NCI-H1694 treated with DMSO at 0.1 percent for 48 hours (cell line): ENCODE measurements around the gene CCNT2.
"Not testable (repeated sequence)": the region's sequence is repeated elsewhere in the genome, so short reads cannot be mapped to it uniquely, and the experiment has no call there.

Experiments
- DNase-seq: peaks from one replicate; lab custom pipeline; 2025; lab: John Stamatoyannopoulos, UW

CCNT2 gene

DNA sequence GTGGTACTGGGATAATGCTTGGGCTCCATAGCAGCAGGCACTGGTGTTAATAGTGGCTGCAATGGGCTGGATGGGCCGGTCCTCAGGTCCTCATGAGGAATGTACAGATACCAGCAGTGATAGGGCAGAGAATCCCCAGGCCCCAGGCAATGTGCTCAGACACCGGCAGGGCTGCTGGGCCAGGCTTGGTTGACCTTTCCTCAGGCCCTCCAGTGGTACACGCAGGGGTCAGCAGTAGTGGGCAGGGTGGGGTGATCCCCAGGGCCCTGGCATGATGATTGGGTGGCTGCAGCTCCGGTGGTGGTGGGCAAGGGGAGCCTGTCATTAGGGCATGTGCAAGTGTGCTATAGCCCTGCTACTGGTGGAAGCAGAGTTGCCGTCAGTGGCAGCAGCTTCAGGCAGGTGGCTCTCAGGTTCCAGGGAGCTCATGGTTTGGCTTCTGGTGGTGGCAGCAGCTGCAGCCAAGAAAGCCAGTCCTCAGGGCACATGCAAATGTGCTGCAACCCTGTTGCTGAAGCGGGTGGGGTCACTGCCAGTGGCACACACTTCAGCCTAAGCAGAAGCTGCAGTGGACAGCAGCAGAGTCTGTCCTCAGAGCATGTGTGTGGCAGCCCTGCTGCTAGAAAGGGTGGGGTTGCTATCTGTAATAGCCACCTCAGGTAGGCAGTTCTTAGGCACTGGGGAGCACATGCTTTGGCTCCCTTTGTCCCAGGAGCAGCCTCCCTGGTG lies 56.8 kb downstream of the CCNT2 start:
- no peak for DNase-seq

GRCh38 chr2:134976074-134976702 lies 57.6 kb downstream of the CCNT2 start:
- no peak for DNase-seq

DNA sequence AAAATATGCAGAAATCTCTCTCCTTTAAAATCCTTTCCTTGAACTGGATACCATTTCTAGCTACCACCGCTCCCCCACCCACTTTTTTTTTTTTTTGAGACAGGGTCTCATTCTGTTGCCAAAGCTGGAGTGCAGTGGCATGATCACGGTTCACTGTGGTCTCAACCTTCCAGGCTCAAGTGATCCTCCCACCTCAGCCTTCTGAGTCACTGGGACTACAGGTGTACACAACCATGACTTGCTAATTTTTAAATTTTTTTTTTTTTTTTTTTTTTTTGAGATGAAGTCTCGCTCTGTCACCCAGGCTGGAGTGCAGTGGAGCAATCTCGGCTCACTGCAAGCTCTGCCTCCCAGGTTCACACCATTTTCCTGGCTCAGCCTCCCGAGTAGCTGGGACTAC lies 58.5 kb downstream of the CCNT2 start:
- DNase-seq, result not testable (repeated sequence)

GRCh38 chr2:134979221-134979620 lies 60.6 kb downstream of the CCNT2 start:
- no peak for DNase-seq

DNA sequence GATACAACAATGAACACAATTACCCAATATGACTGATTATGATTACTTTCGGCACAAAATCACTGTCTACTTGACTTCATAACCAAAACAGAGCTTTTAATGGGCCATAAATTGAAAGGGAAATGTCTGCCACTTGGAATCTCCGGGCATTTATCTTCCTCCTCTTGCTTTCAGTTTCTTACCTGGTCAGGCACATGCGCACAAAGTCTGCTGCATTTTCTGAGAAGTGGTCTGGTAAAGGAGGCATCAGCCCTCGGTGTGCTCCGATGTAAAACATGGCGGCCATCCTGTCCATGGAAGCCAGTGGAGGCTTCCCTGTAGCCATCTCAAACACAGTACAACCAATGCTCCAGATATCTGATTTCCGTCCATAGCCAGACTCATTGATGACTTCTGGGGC lies 62.0 kb downstream of the CCNT2 start:
- no peak for DNase-seq

GRCh38 chr2:134982603-134983002 lies 64.0 kb downstream of the CCNT2 start:
- DNase-seq, result no peak

- no peak for DNase-seq
These were observed 66.4 kb downstream of the CCNT2 start for GRCh38 chr2:134985061-134985460.

DNA sequence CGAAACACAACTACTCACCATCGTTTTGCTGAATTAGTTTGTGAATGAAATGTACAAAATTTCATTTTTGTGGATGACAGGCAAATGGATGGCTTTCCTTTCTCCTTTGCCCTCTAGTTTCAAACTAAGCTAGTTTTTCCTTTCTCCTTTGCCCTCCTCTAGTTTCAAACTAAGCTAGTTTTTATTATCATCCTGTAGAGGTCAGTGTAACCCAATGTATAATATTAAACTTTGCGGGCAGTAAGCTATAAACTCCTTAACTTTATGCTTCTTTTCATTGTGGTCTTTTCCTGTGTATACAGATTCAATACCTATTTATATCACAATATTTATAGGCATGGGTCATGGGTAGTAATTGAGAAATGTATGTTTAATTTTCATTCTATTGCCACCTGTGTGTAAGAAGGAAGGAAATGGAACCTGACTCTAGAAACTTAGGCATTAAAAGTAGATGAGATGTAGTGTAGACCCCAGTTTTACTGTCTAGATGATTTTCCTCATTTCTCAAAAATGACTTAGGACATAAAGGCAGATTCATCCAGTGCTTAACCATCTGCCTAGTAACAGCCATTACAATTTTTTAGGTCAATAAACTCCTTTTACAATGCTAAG lies 70.5 kb downstream of the CCNT2 start:
- DNase-seq, result peak; percentile 75

- DNase-seq, result peak; percentile 82
These were observed 80.9 kb downstream of the CCNT2 start for GRCh38 chr2:134999521-134999920.

- DNase-seq, result no peak
These were observed 84.2 kb downstream of the CCNT2 start for GRCh38 chr2:135002836-135003235.

DNA sequence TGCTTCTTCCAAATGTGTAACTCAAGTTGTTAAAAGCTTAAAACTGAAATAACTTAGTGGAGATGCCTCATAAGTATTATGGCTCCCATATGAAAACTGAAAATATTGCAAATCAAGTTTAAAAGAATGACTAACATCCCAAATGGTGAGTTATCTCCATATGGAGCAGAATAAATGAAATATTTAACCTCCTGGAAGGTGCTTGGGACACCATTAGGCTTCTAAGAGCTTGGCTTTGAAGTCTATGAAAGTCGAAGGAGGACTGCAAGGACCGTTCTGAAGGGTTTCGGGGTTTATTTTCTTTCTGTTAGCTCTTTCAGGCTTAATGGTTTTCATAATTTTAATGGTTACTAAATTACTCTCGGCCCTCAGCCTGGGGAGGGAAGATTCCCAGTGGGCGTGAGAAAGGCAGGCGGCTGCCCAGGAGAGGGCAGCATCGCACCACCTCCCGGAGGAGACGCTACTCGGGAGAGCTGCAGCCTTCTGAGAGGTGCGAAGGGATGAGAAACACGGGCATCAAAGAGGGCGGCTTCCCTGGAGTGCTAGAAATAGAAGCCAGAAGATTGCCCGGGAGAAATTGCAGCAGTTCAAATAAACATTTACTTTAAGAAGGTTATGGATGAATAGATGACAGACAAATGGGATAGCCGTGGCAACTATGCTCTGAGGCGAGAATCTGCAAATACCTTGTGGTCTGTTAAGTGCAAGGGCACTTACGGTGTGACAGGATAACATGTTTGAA lies 85.6 kb downstream of the CCNT2 start:
- DNase-seq, result peak; percentile 62

DNA sequence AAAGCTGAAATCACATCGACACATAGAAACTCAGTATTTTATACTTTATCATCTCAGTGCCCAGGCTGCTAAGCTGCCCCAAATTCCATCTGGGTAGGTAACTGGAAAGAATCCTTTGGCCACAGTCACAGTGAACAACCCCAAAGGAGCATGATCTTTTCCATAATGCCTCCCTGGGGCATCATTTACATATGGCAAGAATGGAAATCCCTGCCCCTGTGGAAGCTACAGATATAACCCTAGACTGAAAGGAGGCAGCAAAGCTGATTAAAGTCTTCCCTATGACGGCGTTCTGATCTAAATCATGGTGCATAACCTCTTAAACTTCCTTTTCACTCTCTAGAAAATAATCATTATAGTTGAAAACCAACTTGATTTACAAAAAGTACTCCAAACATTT lies 87.1 kb downstream of the CCNT2 start:
- DNase-seq, result no peak
